BE2C (cell line): ENCODE measurements around the gene FERMT2.
"Not testable (repeated sequence)": the region's sequence is repeated elsewhere in the genome, so short reads cannot be mapped to it uniquely, and the experiment has no call there.

Experiments used
- DNase-seq: peaks from one replicate; pipeline ENCODE4 v3.0.0-alpha.2; 2020
- H3K27me3 ChIP-seq: fragments of 250-450 bp; sonication (Bioruptor Pico); 2 replicates; pipeline ENCODE4 v1.5.1; 2020; ENCODE audit warnings: mild to moderate bottlenecking
- H3K36me3 ChIP-seq: fragments of 250-450 bp; sonication (Bioruptor Pico); 2 replicates; pipeline ENCODE4 v1.5.1; 2020; ENCODE audit warnings: mild to moderate bottlenecking
- H3K4me1 ChIP-seq: fragments of 250-450 bp; sonication (Bioruptor Pico); 2 replicates; pipeline ENCODE4 v1.5.1; 2020
- H3K4me3 ChIP-seq: 2 replicates; pipeline ENCODE4 v1.5.1; 2011; ENCODE audit warnings: low read depth, low read length
- H3K9me3 ChIP-seq: fragments of 250-450 bp; sonication (Bioruptor Pico); 2 replicates; pipeline ENCODE4 v1.5.1; 2020
- TF ChIP-seq, protein P1 (sequence below): IDR thresholded peaks from 2 replicates; pipeline ENCODE4 v1.5.1; 2012; ENCODE audit warnings: mild to moderate bottlenecking, low read depth, low read length

The FERMT2 gene

DNA sequence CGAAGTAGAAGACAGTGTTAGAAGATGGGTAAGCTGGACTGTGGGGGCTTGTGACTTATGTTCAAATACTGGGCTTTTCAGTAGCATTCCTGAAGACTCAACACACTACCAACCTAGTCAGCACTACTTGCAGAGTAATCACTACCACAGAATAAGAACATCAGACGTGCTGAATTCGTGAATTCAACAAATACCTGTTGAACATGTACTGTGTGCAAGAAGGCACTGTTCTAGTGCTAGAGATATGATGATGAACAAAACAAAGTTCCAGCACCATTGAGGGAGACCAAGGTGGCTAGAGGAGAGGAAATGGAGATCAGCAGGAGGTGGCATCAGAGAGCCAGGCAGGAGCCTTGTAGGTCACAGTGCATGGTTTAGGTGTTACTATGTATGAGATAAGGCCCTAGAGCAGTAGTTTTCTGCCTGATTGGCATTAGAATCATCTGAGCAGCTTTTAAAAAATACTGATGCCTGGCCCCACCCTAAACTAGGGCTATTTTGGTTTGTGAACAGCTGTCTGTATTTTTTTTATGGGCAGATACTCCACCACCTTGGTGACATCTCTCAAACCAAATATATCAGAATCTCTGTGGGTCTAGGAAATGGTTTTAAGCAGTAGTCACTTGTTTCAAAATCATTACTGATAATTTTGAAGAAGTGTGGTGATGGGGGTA lies 26.8 kb downstream of the FERMT2 start:
- H3K36me3 ChIP-seq = peaks cover 2% of the 10 kb centered on the region
- peaks cover 12% of the 10 kb centered on the region for H3K4me1 ChIP-seq
- TF ChIP-seq, protein P1, sequence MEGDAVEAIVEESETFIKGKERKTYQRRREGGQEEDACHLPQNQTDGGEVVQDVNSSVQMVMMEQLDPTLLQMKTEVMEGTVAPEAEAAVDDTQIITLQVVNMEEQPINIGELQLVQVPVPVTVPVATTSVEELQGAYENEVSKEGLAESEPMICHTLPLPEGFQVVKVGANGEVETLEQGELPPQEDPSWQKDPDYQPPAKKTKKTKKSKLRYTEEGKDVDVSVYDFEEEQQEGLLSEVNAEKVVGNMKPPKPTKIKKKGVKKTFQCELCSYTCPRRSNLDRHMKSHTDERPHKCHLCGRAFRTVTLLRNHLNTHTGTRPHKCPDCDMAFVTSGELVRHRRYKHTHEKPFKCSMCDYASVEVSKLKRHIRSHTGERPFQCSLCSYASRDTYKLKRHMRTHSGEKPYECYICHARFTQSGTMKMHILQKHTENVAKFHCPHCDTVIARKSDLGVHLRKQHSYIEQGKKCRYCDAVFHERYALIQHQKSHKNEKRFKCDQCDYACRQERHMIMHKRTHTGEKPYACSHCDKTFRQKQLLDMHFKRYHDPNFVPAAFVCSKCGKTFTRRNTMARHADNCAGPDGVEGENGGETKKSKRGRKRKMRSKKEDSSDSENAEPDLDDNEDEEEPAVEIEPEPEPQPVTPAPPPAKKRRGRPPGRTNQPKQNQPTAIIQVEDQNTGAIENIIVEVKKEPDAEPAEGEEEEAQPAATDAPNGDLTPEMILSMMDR = peak; percentile 41
- H3K9me3 ChIP-seq = no peaks in the 10 kb centered on the region
- H3K4me3 ChIP-seq = no peak overlapping the region
- DNase-seq = no peak
- H3K27me3 ChIP-seq = no peaks in the 10 kb centered on the region

DNA sequence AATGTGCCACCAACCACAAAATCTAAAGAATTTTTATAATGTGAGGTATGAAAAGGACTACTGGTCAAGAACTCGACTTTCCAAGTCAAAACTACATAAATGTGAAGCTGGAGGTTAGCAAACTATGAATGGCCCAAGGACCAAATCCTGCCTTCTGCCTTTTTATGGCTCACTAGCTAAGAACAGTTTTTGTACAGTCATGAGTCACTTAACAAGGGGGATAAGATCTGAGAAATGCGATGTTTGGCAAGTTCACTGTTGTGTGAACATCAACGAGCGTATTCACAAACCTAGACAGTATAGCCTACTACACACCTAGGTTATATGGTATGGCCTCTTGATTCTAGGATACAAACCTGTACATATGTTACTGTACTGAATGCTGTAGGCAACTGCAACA lies 28.2 kb downstream of the FERMT2 start:
- Histone ChIP-seq H3K4me1 (peaks cover 17% of the 10 kb centered on the region), H3K36me3 (peaks cover 16% of the 10 kb centered on the region), H3K9me3 (no peaks in the 10 kb centered on the region), H3K27me3 (no peaks in the 10 kb centered on the region), H3K4me3 (no peak overlapping the region)
- TF ChIP-seq, protein P1 = no peak
- DNase-seq = no peak

DNA sequence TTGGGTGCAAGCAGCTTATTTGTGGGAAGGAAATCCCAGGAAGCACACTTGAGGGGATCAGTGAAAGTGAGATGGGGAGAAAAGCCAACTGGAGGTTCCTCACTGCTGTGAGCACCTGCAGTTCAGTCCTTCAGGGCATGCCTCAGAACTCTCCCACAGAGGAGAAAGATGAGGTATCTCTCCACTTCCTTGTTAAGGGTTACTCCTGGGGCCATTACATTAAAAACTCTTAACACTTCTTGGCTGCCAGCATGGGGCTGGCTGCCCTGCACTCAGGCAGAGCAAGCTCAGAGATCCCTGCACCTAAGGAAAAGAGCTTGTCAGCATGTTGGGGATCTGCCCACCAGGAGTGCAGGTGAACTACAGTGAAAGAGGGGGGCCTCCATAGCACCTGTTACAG lies 28.8 kb downstream of the FERMT2 start:
- Histone ChIP-seq H3K27me3 (no peaks in the 10 kb centered on the region), H3K4me3 (no peak overlapping the region), H3K9me3 (no peaks in the 10 kb centered on the region), H3K36me3 (peaks cover 22% of the 10 kb centered on the region), H3K4me1 (peaks cover 14% of the 10 kb centered on the region)
- TF ChIP-seq, protein P1 = no peak
- DNase-seq = no peak

DNA sequence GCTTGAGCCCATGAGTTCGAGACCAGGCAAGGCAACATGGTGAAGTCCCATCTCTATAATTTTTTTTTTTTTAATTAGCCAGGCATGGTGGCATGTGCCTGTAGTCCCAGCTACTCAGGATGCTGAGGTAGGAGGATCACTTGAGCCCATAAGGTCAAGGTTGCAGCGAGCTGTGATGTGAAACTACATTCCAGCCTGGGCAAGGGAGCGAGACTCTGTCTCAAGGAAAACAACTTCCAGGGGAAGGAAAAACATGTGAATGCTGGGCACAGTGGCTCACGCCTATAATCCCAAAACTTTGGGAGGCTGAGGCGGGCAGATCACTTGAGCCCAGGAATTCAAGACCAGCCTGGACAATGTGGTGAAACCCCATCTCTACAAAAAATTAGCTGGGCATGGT lies 30.4 kb downstream of the FERMT2 start:
- not testable (repeated sequence) for H3K4me3 ChIP-seq, H3K27me3 ChIP-seq, H3K9me3 ChIP-seq, DNase-seq
- Histone ChIP-seq H3K4me1 (peaks cover 11% of the 10 kb centered on the region; the same call in 1 of the 2 replicates), H3K36me3 (peaks cover 37% of the 10 kb centered on the region)

DNA sequence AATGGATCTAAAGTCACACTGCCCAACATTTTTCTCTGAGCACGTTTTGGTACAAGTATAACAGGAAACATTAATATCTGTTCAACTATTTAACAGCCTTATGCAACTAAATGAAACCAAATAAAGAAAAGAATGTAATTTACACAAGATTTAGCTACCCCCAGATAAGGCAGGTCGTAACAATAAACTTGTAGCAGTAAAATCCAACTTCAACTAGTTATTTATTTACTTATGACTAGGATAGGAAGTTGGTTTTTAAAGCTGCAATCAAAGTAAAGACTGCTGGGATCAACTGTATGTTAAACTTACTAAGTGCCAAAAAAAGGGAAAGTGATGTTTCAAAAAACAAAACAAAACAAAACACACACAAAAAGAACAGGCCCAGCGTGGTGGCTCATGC lies 30.9 kb downstream of the FERMT2 start:
- DNase-seq = no peak
- H3K36me3 ChIP-seq = peaks cover 40% of the 10 kb centered on the region
- H3K4me3 ChIP-seq = no peak overlapping the region
- no peaks in the 10 kb centered on the region for H3K27me3 ChIP-seq
- no peaks in the 10 kb centered on the region for H3K9me3 ChIP-seq
- TF ChIP-seq, protein P1 = no peak
- peaks cover 11% of the 10 kb centered on the region; the same call in 1 of the 2 replicates for H3K4me1 ChIP-seq

DNA sequence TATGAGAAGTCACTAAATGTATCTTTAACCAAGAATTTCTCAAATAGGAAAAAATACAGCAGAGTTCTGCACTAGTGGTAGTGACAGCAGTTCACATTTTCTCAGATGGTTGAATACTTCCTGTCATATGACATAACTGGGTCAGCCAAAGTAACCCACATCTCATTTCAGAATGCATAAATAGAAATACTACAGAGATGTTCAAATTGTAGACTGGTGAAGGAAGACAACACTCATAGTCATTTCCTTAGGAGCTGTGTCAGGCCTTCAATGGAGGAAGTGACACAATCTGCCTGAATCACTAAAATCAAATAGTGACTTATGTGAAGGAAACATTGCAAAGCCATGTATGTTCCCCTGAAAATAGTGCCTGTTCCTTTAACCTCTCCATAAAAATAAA lies 32.4 kb downstream of the FERMT2 start:
- DNase-seq = no peak
- Histone ChIP-seq H3K36me3 (peaks cover 40% of the 10 kb centered on the region), H3K9me3 (no peaks in the 10 kb centered on the region), H3K4me3 (no peak overlapping the region), H3K27me3 (no peaks in the 10 kb centered on the region), H3K4me1 (peaks cover 11% of the 10 kb centered on the region; the same call in 1 of the 2 replicates)
- TF ChIP-seq, protein P1 = no peak
